ENCODE measurements around the gene OR51B4.

Gene OR51B4, protein sequence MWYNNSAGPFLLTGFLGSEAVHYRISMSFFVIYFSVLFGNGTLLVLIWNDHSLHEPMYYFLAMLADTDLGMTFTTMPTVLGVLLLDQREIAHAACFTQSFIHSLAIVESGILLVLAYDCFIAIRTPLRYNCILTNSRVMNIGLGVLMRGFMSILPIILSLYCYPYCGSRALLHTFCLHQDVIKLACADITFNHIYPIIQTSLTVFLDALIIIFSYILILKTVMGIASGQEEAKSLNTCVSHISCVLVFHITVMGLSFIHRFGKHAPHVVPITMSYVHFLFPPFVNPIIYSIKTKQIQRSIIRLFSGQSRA

GRCh38 chr11:5301846-5302245 is at the start of gene OR51B4:
TSS of gene OR51B4 (minus strand) at chr11:5301946. CDS start at chr11:5301946, 0 bp downstream.
- H3K4me3 ChIP-seq (ENCODE audit: insufficient read depth, low read length, poor library complexity, severe bottlenecking): no peak within 1 kb of the TSS
- no peak within 1 kb of the TSS for H3K4me2 ChIP-seq (ENCODE audit: low read depth, low read length, poor library complexity, severe bottlenecking)
- no peak for TF ChIP-seq CTCF (IDR thresholded peaks at IDR 0.05; ENCODE audit: insufficient read depth, low read length, poor library complexity, severe bottlenecking)
- no peak for TF ChIP-seq EZH2phosphoT487 (conservative IDR thresholded peaks at IDR 0.05; ENCODE audit: low read length)
- no peaks in the 10 kb centered on the region for H3K9me2 ChIP-seq (replicated peaks; ENCODE audit: insufficient read depth, low read length)
- H3K79me2 ChIP-seq (ENCODE audit: insufficient read depth, low read length): no peaks in the 10 kb centered on the region
- no peaks in the 10 kb centered on the region for H3F3A ChIP-seq (ENCODE audit: insufficient read depth)
- H4K20me1 ChIP-seq (ENCODE audit: low read depth, low read length): no peaks in the 10 kb centered on the region
- H3K27ac ChIP-seq (ENCODE audit: low read depth, low read length): no peak within 1 kb of the TSS
- no peaks in the 10 kb centered on the region for H3K27me3 ChIP-seq (ENCODE audit: low read length)
- no peaks in the 10 kb centered on the region for H3K36me3 ChIP-seq (ENCODE audit: low read length)
- H3K9me3 ChIP-seq (ENCODE audit: insufficient read depth, low read length): no peaks in the 10 kb centered on the region
- no peak within 1 kb of the TSS for H3K9ac ChIP-seq (ENCODE audit: low read length)
- no peak within 1 kb of the TSS for H2AFZ ChIP-seq (ENCODE audit: low read depth, low read length, severe bottlenecking)

DNA sequence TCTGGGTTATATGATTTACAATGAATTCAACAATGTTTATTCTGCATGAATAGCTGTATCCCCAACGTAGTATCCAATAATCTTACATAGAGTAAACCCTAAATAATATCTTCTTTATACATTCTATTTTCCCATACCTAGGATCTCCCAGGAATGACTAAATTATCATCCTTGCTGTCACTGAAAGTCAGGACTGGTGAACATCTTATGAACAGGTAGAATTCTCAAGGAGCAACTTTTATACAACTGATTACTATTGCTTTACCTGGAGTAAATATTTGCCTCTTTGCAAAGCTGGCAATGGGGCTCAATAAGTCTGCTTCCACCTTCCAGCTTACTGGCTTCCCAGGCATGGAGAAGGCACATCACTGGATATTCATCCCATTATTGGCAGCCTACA is 49.5 kb upstream of the OR51B4 start, which contains the start of gene OR51B6:
TSS of gene OR51B6 (plus strand) at position 301 of the 400 bp plus-strand sequence. CDS start at position 301, 0 bp downstream.
- no peak for TF ChIP-seq EZH2phosphoT487 (conservative IDR thresholded peaks at IDR 0.05; ENCODE audit: low read length)
- TF ChIP-seq CTCF (IDR thresholded peaks at IDR 0.05; ENCODE audit: insufficient read depth, low read length, poor library complexity, severe bottlenecking): no peak
- H4K20me1 ChIP-seq (ENCODE audit: low read depth, low read length): no peaks in the 10 kb centered on the region
- H3K4me2 ChIP-seq (ENCODE audit: low read depth, low read length, poor library complexity, severe bottlenecking): no peak within 1 kb of the TSS
- H3K27ac ChIP-seq (ENCODE audit: low read depth, low read length): no peak within 1 kb of the TSS
- H3K9me3 ChIP-seq (ENCODE audit: insufficient read depth, low read length): no peaks in the 10 kb centered on the region
- no peak within 1 kb of the TSS for H3K4me3 ChIP-seq (ENCODE audit: insufficient read depth, low read length, poor library complexity, severe bottlenecking)
- no peak within 1 kb of the TSS for H3K9ac ChIP-seq (ENCODE audit: low read length)
- no peaks in the 10 kb centered on the region for H3K9me2 ChIP-seq (replicated peaks; ENCODE audit: insufficient read depth, low read length)
- H3F3A ChIP-seq (ENCODE audit: insufficient read depth): no peaks in the 10 kb centered on the region
- H3K27me3 ChIP-seq (ENCODE audit: low read length): no peaks in the 10 kb centered on the region
- H3K79me2 ChIP-seq (ENCODE audit: insufficient read depth, low read length): no peaks in the 10 kb centered on the region
- H2AFZ ChIP-seq (ENCODE audit: low read depth, low read length, severe bottlenecking): no peak within 1 kb of the TSS
- H3K36me3 ChIP-seq (ENCODE audit: low read length): no peaks in the 10 kb centered on the region

DNA sequence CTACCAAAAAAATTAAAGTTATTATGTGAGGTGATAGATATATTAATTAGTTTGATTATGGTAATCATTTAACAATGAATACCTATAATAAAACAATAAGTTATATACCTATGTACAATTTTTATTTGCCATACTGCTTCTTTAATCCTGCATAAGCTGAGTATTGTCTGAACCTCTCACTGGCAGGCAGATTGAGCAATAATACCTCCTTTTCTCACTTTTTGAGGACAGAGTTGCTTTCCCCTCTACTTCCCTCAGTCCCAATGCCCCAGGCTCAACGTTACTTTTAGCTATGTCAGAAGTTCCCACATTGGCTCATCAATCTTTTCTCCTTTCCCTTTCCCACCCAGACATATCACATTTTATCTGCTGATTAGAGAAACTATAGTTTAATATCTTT is 47.8 kb upstream of the OR51B4 start:
- H3K36me3 ChIP-seq (ENCODE audit: low read length): no peaks in the 10 kb centered on the region
- no peaks in the 10 kb centered on the region for H3K79me2 ChIP-seq (ENCODE audit: insufficient read depth, low read length)

More for the DNA sequence above, 47.8 kb upstream of the OR51B4 start:
- Histone ChIP-seq H2AFZ (ENCODE audit: low read depth, low read length, severe bottlenecking) (no peak overlapping the region), H3K27ac (ENCODE audit: low read depth, low read length) (no peak overlapping the region), H3K27me3 (ENCODE audit: low read length) (no peaks in the 10 kb centered on the region), H3K9ac (ENCODE audit: low read length) (no peak overlapping the region), H3K9me2 (replicated peaks; ENCODE audit: insufficient read depth, low read length) (no peaks in the 10 kb centered on the region), H3K4me2 (ENCODE audit: low read depth, low read length, poor library complexity, severe bottlenecking) (no peak overlapping the region), H3F3A (ENCODE audit: insufficient read depth) (no peaks in the 10 kb centered on the region), H3K4me3 (ENCODE audit: insufficient read depth, low read length, poor library complexity, severe bottlenecking) (no peak overlapping the region), H3K9me3 (ENCODE audit: insufficient read depth, low read length) (no peaks in the 10 kb centered on the region), H4K20me1 (ENCODE audit: low read depth, low read length) (no peaks in the 10 kb centered on the region)
- TF ChIP-seq EZH2phosphoT487 (conservative IDR thresholded peaks at IDR 0.05; ENCODE audit: low read length) (no peak), CTCF (IDR thresholded peaks at IDR 0.05; ENCODE audit: insufficient read depth, low read length, poor library complexity, severe bottlenecking) (no peak)
